HG03139 (cell line): ENCODE results near the gene VEZF1.

Experiments
- ATAC-seq: cut with Tn5 transposase; IDR thresholded peaks from one replicate; pipeline ENCODE4 v1.9.1; 2021; ENCODE audit not compliant: unreplicated experiment

The VEZF1 gene

DNA sequence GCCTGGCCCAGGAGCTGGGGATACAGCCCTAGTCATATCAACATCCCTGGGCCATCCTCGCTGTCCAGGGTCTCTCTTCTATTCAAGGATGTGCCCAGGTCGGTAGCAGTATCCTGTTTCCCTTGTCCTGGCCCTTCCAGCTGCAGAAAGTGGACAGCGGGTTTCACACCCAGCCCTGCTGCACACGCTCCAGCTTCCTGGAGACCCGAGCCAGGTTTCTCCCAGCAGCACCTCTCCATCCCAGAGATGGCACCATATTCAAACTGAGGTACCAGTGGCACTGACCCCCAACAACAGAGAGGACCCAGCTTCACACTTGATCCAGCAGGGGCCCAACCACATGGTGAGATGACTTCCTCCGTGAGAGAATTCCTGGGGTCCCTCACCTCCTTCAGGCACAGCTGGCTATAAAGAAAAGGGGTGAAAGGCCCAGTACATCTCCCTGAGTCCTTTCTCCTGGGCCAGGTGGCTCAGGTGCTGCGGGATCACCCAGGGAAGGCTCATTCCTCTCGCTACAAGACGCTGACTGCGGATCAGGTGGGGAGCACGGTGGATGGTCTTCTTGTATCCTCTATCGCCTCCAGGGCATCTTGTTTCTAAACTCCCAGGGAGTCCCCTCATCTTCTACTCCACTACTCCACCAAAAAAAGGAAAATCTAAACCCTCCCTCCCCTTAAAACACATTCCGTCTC, 34.2 kb downstream of the VEZF1 start:
- no peak for ATAC-seq

DNA sequence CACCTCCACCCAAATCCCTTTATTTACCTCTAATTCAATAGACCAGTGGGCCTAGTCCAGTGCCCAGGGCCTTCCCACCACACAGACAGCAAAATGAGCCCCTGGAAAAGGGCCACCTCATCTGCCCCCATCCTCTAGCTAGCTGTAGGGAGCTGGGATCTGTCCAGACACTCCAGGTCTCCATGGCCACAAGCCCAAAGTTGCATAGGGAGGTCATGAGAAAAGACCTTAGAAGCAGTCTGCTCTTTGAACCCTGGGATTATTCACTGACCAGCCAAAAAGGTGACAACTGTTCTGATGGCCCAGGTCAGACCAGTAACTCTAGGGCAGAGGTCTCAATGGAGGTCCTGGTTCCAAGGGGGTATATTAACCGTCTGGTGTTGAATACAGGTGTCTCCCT, 34.8 kb downstream of the VEZF1 start:
- no peak for ATAC-seq

DNA sequence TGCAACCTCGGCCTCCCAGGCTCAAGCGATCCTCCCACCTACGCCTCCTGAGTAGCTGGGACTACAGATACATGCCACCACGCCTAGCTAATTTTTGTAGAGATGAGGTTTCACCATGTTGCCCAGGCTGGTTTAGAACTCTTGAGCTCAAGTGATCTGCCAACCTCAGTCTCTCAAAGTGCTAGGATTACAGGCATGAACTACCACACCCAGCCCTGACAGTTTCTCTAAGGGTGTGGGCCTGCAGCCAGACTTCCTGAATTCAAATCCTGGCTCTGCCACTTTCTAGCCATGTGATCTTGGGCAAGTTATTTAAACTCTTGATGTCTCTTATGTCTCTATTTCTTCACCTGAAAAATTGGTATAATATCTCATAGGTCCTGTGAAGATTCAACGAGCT, 38.4 kb downstream of the VEZF1 start:
- no peak for ATAC-seq

DNA sequence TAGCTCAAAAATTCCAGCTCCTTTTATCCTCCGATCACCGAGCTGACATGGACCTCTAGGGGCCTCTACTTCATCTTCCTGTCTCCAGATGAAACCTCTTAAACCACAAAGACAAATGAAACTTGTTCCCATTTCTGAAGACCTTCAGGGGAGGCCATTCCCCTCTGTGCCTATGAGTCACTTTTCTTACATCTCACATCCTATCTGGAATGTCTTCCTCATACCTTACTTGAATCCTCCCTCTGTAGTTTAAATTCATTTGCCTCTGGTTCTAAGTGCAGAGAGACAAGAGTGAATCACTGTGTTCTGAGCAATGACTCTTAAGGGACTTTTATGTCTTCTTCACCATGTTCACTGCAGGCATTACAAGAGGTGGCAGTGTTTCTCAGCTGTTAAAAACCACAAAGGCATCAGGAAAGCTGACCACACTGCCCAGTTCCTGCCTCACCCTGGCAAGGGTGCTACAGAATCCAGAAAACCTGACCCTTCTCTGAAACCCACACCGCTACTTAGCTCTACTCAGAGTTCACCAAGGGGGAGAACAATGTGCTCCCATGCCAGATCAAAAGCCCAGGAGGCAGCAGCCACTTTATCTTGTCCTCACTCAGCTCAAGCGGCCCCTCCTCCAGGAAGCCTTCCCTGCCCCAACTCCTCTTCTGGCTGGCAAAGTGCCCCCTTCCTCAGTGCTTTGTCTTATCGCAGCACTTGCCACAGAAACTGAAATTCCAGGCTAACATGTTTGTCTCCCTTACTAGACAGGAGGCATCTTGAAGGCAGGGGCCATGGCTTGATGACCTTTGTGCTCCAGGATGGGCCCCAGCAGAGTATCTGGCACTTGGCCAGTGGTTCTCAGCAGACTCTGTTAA, 39.3 kb downstream of the VEZF1 start:
- no peak for ATAC-seq

DNA sequence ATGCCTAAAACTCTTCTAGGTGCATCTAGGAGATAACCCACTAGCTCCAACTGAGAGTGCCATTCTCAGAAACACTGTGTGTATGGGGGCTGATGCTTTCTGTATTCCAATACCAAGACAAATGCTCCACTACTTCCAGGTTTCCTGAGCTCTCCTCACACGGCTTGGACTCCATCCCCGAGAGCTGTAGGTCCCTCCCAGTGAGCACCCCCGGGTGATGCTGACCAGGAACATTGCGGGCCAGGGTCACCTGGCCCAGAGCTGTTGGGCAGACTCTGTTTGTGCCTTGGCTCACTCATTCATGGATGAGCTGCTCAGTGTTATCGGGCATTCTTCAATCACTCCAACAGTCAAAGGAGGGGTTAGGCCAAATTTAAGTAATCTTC, 39.9 kb downstream of the VEZF1 start:
- no peak for ATAC-seq

DNA sequence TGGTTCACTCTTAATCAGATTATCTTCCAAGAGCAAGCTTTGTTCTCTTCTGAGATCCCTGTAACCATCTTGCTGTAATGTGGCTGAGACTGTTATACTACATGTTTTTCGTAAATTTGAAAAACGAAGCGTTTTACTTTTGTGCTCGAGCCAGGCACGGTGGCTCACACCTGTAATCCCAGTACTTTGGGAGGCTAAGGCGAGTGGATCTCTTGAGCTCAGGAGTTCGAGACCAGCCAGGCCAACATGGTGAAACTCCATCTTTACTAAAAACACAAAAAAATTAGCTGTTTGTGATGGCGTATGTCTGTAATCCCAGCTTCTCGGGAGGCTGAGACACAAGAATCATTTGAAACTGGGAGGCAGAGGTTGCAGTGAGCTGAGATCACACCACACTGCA, 40.7 kb downstream of the VEZF1 start:
- no peak for ATAC-seq

DNA sequence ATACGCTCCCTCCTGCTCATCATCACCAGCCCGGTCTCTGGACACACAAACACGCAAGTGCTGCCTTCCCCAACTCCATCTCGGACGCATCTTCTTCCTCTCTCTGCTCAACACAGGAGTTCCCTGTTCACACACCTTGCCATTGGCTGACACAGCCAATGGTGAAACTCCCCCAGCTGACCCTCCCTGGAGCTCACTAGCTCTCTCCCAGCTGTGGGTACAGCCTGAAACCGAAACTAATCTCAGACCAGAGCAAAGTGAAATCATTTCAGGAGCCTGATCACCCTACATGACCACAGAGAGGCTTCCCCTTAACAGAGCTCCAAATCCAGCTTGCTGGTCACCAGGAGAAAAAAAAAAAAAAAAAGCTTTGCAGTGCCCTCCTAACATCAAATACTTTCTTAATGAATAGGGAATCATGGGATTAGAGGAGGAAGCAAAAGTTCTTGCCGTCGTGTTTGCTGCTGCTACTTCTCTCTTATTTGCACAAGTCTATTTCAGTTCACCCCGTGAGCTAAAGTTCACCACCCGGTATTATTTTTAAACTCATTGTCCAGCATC, 41.2 kb downstream of the VEZF1 start:
- ATAC-seq: peak; percentile 84

DNA sequence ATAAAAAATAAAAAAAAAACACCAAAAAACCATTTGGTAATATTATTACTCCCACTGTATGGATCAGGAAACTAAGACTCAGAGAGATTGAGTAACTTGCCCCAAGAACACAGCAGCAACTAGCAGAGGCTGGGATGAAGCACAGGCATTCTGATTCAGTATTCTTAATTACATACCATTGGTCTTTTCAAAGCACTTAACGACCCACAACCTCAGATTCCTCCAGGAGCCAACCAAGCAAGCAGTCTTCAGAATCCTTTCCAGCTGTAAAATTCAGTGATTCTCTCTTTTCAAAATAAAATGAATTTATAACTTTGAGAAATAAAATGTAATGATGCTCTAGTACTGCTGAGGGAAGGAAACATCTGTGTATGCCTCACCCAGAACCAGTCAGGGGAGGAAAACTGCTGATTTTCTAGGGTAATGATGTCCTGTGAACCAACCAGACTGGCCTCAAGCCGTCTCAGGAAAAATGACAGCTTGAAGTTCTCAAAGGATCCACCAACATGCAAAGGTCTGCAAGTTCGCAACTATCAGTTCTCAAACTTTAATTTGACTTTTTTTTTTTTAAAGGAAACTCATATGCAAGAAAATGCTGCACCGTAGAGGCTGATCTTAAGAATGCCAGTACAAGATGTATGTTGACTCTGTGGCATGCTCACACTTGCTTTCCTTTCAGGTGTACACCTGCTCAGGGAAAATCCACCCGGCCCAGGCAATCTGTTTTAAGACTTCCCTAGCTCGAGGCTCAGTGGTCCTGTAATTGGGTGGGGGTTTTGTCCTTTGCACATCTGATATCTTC, 41.9 kb downstream of the VEZF1 start:
- peak; percentile 13 for ATAC-seq

DNA sequence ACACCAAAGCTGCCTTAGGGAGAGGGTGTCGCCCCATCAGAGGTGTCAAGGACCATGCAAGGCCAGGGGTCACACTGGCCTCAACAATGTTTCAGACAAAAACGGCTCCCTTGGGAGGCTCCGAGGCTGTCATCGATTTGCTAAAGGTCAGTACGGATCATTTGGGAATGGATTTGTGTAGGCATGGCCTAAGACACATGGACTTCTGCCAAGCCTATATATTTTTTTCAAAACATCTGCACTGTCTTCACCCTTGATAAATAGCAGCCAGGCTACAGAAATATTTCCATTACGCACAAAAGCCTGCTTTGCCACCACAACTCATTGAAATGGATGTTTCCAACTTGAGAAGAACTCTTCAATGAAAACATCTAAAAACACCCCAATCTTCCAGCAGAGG, 43.1 kb downstream of the VEZF1 start:
- no peak for ATAC-seq

DNA sequence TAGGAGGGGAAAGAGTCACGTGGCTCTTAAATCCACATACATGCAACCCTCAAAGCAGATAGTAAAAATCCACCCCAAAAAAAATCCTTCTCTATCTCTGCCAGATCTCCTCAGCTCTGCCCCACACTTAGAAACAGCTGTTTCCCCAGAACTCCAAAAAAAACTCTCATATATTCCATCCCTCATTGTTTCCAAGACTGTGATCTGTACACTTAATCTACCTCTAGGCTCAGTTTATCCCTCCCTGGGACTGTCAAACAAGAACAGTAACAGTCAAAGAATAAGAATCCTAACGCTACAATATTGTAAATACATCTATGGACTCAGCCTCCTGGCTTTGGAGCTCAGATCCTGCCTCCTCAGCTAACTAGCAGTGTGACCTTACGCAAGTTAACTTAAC, 44.4 kb downstream of the VEZF1 start:
- ATAC-seq: no peak

DNA sequence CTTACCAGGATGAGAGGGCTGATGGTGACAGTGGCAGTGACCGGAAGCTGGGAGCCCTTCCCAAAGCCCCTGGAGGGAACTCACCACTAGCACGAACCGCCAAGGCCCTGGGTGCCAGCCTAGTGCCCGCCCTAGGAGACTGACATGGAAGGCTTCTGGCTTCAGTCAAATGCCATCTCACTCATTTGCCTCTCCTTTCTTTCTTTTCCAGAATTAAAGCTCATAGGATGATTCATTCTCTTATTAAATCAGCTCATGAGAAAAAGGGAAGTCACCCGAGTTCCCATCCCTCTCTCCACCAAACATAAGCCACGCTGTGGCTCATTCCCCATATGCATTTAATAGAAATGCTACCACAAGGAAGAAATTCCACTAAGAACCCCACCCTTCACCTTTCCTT, 44.9 kb downstream of the VEZF1 start:
- no peak for ATAC-seq

DNA sequence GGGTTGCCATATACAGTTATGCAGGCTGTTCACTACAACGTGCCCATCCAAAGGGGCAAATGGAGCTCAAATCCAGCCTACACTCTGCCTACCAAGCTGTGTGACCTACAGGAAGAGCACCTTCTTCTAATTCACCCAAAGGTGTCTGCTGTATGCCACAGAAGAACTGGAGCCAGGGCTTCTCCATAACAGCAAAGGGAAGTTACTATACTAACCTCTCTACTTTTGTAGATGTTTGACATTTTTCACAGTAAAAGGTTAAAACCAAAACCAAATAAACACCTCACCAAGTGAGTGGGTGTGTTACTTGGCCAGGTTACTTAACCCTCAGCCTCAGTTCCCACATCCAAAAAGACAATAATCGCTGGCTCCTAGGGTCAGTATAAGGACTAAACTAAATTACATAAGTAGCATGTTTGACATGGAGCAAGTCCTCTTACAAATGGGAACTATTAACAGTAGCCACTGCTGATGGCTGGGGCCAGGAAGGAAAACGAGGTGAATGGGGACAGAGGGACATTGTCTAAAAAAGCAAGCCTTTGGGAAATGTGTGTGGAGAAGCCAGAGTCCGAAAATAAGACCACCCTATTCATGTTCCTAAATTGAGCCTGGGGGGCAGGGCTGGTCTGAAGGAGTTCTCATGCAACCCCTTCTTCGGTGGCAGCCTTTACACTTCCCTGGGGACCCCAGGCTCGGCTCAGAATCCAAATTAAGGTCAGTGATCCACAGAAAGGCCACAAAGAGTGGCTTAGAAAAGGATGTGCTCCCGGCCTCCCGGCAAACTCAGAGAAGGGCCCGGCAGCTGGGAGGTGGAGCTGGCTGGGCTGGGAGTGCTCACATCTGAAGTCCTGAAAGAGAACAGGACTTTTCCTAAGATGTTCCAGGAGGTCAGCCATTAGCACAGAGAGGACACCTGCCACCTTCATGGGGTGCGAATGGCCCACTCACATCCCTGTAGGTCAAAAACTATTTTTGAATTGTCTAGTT, 46.4 kb downstream of the VEZF1 start:
- ATAC-seq: no peak

DNA sequence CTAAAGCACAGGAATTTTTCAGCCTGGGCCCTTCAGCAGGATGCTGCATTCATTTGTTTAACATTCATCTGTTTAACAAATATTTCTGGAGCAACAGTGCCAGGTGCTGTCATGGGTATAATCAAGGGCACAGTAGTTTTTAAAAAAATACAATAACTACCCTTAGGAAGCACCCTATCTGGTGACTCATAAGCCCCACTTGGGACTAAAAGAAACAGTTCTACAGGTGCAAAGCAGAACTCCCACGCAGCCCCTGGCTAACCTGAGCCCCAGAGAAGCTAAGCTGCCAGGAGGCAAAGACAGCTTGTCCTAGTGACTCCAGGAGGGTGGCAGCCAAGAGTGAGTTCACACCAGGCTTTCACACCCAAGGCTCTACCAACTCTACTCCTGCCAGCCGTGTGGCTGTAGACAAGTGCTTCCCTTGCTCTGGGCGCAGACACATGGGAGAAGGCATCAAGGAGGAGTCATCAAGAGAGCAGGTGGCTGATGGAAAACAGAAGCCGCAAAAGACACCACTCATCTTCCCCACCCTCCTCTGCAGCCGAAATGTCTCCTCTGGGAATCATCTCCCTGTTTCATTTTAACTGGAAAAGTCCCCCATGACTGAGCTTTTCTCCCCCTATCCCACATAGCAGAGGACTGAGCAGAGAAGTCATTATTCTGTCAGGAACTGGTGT, 47.3 kb downstream of the VEZF1 start:
- ATAC-seq: no peak

DNA sequence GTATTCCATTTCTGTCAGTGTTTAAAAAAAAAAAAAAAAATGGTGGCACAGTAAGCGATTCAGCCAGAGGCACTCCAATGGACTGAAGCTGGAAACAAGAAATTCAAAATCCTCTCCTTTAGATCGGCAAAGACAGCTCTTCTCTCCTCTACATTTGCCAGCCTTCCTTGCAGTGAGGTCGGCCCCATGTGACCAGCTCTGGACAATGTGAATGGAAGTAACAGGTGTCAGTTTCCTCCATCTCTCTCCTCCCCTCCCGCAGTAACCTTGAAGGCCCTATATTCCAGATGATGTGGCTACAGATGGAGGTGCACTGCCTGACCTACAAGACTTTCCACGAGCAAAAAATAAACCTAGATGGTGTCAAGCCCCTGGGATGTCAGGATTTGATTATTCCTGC, 47.8 kb downstream of the VEZF1 start:
- ATAC-seq: no peak

DNA sequence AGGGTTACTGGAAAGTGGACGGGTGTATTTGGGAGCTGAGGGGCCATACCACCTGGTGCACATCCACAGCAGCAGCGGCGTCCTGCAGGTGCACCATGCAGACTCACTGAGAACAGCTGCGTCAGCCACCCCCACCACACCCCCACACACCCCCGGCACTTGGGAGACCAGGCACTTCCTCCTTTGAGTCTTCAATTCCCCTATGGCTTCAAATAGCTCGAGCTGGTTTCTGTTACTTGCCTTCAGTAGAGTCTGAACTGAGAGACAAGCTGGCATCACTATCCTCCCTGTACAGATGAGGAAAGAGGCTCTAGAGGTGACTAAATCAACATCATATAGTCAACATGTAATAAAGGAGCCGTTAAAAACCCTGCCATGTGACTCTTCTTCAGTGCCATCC, 48.3 kb downstream of the VEZF1 start:
- ATAC-seq: peak; percentile 69

DNA sequence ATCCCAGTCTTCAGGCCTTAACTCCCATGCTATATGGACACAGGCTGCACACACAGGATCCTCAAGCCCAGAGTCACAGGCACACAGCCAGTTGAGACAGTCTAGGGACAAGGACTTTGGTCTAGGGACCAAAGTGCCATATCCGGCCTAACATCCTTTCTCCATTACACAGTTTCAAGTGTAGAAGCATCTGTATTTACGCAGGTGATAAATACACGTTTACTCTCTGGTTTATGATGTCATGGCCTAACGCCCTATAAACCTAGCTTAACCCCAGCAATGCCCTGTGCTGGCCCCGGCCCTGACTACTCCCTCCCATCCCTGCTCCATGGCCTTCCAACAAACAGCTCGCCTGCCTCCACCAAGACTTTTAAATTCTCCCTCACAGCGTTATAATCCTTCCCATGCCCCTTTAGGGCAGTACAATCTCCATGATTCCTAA, 50.0 kb downstream of the VEZF1 start:
- no peak for ATAC-seq

DNA sequence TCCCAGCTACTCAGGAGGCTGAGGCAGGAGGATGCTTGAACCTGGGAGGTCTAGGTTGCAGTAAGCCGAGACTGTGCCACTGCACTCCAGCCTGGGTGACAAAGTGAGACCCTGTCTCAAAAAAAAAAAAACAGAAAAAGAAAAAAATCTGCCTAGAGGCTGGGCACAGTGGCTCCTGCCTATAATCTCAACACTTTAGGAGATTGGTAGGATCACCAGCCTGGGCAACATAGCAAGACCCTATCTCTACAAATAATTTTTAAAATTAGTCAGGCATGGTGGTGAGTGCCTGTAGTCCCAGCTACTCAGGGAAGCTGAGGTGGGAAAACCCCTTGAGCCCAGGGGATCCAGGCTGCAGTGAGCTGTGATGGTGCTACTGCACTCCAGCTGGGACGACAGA, 50.6 kb downstream of the VEZF1 start:
- ATAC-seq: no peak

DNA sequence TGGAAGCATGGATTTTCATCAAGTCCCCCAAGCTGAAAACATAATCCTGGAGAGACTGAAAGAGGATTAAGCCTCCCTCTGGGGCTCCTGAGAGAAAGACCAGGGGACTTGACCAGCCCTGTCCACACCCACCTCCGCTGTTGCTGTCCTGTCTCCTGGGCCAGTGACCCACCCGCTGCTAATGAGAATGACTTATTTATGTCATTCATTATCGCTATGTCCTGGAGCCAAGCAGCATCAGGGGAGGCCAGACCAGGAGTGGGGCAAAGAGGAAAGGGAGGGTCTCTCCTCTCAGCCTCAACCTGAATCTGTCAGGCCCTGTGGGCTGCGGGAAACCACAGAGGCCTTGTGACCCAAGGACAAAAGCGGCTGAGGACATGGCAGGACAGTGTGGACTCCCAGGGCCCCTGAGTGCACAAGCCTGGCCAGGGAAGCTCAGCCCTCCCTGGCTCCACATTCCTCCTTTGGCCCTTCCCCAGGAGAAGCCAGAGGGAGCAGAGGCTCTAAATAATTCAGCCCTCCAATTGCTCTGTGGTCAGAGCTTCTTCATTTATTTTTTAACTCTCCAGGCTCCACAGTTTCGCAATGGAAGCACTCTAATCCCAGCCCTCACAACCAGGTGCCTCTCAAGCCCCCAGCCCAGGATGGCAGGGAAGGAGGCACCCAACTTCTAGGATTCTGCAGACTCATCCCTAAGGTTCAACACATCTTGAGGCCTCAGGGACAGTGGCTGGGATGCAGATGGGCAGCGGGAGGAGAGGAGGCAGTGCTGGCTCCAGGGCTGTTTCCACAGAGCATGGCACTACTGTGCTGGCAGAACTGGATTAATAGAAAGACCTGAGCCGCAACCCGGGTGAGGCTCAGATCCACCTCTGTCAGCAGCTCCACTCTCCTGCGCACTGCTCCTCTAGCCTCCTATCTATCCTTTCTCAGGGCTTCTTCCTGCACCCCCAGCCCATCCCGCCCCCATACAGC, 51.9 kb downstream of the VEZF1 start:
- no peak for ATAC-seq
